K562 (cell line): Measurements from ENCODE around the gene RARRES2. TPM values are rescaled to one million over a fixed set of nuclear protein-coding genes. Genes with fewer than 3 reads are reported as not detected.
A peak's percentile ranks its signal among the peaks of the same experiment; 100 is the strongest.

ENCODE experiments used
- C11orf30 ChIP-seq: fragments of 450-650 bp; IDR thresholded peaks from 2 replicates; pipeline ENCODE4 v1.6.1; 2016; ENCODE audit warnings: low read depth, mild to moderate bottlenecking
- DDX20 ChIP-seq: fragments of 450-650 bp; IDR thresholded peaks from 2 replicates; pipeline ENCODE4 v1.6.1; 2016; ENCODE audit warnings: missing genetic modification characterization, low read depth, mild to moderate bottlenecking, missing compliant biosample characterization, moderate library complexity
- GTF2A2 ChIP-seq: IDR thresholded peaks from 2 replicates; pipeline ENCODE4 v1.6.1; 2016; ENCODE audit warnings: mild to moderate bottlenecking, missing genetic modification characterization, missing compliant biosample characterization
- HDAC1 ChIP-seq, 2 experiments: fragments of 450-650 bp; IDR thresholded peaks; 2 replicates each; pipeline ENCODE4 v1.6.1; 2016 to 2017; ENCODE audit warnings: inconsistent platforms in 1 of 2, mild to moderate bottlenecking in 1 of 2, moderate library complexity in 1 of 2
- HDGF ChIP-seq: fragments of 450-650 bp; IDR thresholded peaks from 2 replicates; pipeline ENCODE4 v1.6.1; 2016
- HNRNPLL ChIP-seq: fragments of 200-400 bp; formaldehyde crosslinking; IDR thresholded peaks from 2 replicates; pipeline ENCODE4 v1.6.1; 2017; ENCODE audit warnings: low read length, low read depth, mild to moderate bottlenecking; ENCODE audit not compliant: poor library complexity, severe bottlenecking
- ILK ChIP-seq: fragments of 450-650 bp; IDR thresholded peaks from 2 replicates; pipeline ENCODE4 v1.6.1; 2016; ENCODE audit warnings: missing genetic modification characterization, low read depth, mild to moderate bottlenecking, missing compliant biosample characterization, moderate library complexity, borderline replicate concordance
- KHSRP ChIP-seq: fragments of 450-650 bp; IDR thresholded peaks from 2 replicates; pipeline ENCODE4 v1.6.1; 2017
- LEF1 ChIP-seq: fragments of 450-650 bp; IDR thresholded peaks from 2 replicates; pipeline ENCODE4 v1.6.1; 2016; ENCODE audit warnings: mild to moderate bottlenecking
- MEF2A ChIP-seq: IDR thresholded peaks from 2 replicates; pipeline ENCODE4 v1.6.1; 2011; ENCODE audit warnings: low read depth, mild to moderate bottlenecking, low read length, moderate library complexity; ENCODE audit not compliant: control insufficient read depth
- MYC ChIP-seq, 2 experiments: fragments of 250-450 bp in 1 of 2; sonication (Bioruptor Pico) in 1 of 2; IDR thresholded peaks; 2 replicates each; pipeline versions ENCODE4 v1.5.1 to v1.6.1; 2012 to 2021; ENCODE audit warnings: low read depth in 2 of 2, borderline replicate concordance in 1 of 2, improper control_type of control experiment in 1 of 2, low read length in 1 of 2, mild to moderate bottlenecking in 1 of 2, moderate library complexity in 1 of 2
- NEUROD1 ChIP-seq: fragments of 150-350 bp; IDR thresholded peaks from 2 replicates; pipeline ENCODE4 v1.6.1; 2014; ENCODE audit warnings: borderline replicate concordance, low read length, low read depth; ENCODE audit not compliant: partially characterized antibody
- PML ChIP-seq: IDR thresholded peaks from 2 replicates; pipeline ENCODE4 v1.6.1; 2012; ENCODE audit warnings: low read length, inconsistent platforms
- PURB ChIP-seq: sonication (generic); formaldehyde crosslinking; IDR thresholded peaks from 2 replicates; pipeline ENCODE4 v1.9.0; 2021; ENCODE audit warnings: low read depth, mild to moderate bottlenecking, missing genetic modification reagents
- U2AF1 ChIP-seq: fragments of 200-400 bp; formaldehyde crosslinking; optimal IDR thresholded peaks from 2 replicates; pipeline ENCODE3; 2017; ENCODE audit warnings: mild to moderate bottlenecking, low read depth, low read length, moderate library complexity
- ZNF551 ChIP-seq: fragments of 250-450 bp; sonication (Bioruptor Pico); IDR thresholded peaks from 2 replicates; pipeline ENCODE4 v1.5.0; 2021; ENCODE audit warnings: mild to moderate bottlenecking, moderate library complexity
- ZNF785 ChIP-seq: fragments of 250-450 bp; sonication (Bioruptor Pico); IDR thresholded peaks from 2 replicates; pipeline ENCODE4 v1.4.0; 2020; ENCODE audit warnings: mild to moderate bottlenecking
- polyA plus RNA-seq, 8 experiments: library from polyadenylated mRNA; depleted of rRNA in 4 of 8; stranded (reverse) in 5 of 8; unstranded in 3 of 8; fragments of >200 nt; fragmentation: Nextera tagmentation in 2 of 8; fragmentation: Illumina TruSeq in 1 of 8; extraction: Ambion mirVana in 2 of 8; extraction: Trizol in 1 of 8; gene quantifications; 2 replicates each; pipeline versions ENCODE4 v1.2.1 to v1.2.3, GENCODE V29; 2011 to 2014; ENCODE audit warnings: inconsistent platforms in 1 of 8, missing spikeins in 1 of 8
- total RNA-seq, 7 experiments: library from RNA; depleted of rRNA in 6 of 7; stranded (reverse); fragments of >200 nt in 6 of 7; fragmentation: Illumina TruSeq in 2 of 7; extraction: Trizol in 2 of 7; gene quantifications; 2 replicates each; pipeline versions ENCODE4 v1.2.1 to v1.2.3, GENCODE V29; 2011 to 2021; ENCODE audit warnings: low replicate concordance in 1 of 7
- TF ChIP-seq, protein P1 (sequence below): sonication (generic); formaldehyde crosslinking; IDR thresholded peaks from 2 replicates; pipeline ENCODE4 v1.8.0; 2023; ENCODE audit warnings: mild to moderate bottlenecking, missing genetic modification reagents
- TF ChIP-seq, protein P2 (sequence below): fragments of 450-650 bp; formaldehyde crosslinking; IDR thresholded peaks from 2 replicates; pipeline ENCODE4 v1.4.0; 2020; ENCODE audit warnings: mild to moderate bottlenecking, moderate library complexity
- TF ChIP-seq, protein P3 (sequence below): fragments of 250-450 bp; sonication (Bioruptor Pico); IDR thresholded peaks from 2 replicates; pipeline ENCODE4 v1.8.0; 2021; ENCODE audit warnings: mild to moderate bottlenecking, moderate library complexity
- TF ChIP-seq, protein P4 (sequence below), 2 experiments: fragments of 450-650 bp in 1 of 2; sonication (generic) in 1 of 2; formaldehyde crosslinking in 1 of 2; IDR thresholded peaks in 1 of 2; conservative IDR thresholded peaks in 1 of 2; 2 replicates each; pipeline versions ENCODE4 v1.6.1 to v1.8.1; 2016 to 2023; ENCODE audit warnings: mild to moderate bottlenecking in 2 of 2, moderate library complexity in 2 of 2, inconsistent platforms in 1 of 2, missing genetic modification reagents in 1 of 2

The RARRES2 gene
- total and polyA plus RNA-seq, 9 of the 15 experiments (the other 6 are each of a cell fraction or from before 2014, with no cell fraction given): 0.11 to 1.7 (median 0.23) TPM; not detected in 6

DNA sequence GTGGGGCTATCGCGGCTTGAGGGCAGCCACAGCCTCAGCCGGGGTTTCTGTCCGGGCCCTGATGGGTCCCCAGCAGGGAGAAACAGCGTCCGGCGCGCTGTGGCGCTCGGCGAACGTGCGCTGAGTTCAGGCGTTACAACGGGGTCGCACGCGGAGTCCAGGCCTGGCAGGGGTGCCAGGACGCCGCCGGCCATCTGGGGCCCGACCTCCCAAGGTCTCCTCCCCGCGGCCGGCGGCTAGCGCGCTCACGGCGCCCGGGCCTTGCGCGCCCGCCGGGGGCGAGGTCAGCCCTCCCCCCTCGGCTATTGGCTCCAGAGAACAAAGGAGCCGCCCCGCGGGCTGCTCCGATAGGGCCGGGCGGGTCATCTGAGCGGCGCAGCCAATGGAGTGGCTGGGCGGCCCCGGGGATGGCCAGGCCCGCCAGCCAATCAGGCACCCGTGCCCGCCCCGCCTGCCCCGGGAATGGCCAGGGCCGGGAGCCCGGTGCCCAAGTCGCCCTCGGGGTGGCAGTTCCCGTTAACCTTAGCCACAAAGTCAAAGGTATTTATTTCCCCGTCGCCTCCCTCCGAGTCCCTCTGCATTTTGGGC is 37.5 kb upstream of the RARRES2 start, which contains the start of gene ZNF775 (continued):
- TF ChIP-seq, protein P1, sequence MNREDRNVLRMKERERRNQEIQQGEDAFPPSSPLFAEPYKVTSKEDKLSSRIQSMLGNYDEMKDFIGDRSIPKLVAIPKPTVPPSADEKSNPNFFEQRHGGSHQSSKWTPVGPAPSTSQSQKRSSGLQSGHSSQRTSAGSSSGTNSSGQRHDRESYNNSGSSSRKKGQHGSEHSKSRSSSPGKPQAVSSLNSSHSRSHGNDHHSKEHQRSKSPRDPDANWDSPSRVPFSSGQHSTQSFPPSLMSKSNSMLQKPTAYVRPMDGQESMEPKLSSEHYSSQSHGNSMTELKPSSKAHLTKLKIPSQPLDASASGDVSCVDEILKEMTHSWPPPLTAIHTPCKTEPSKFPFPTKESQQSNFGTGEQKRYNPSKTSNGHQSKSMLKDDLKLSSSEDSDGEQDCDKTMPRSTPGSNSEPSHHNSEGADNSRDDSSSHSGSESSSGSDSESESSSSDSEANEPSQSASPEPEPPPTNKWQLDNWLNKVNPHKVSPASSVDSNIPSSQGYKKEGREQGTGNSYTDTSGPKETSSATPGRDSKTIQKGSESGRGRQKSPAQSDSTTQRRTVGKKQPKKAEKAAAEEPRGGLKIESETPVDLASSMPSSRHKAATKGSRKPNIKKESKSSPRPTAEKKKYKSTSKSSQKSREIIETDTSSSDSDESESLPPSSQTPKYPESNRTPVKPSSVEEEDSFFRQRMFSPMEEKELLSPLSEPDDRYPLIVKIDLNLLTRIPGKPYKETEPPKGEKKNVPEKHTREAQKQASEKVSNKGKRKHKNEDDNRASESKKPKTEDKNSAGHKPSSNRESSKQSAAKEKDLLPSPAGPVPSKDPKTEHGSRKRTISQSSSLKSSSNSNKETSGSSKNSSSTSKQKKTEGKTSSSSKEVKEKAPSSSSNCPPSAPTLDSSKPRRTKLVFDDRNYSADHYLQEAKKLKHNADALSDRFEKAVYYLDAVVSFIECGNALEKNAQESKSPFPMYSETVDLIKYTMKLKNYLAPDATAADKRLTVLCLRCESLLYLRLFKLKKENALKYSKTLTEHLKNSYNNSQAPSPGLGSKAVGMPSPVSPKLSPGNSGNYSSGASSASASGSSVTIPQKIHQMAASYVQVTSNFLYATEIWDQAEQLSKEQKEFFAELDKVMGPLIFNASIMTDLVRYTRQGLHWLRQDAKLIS (CRISPR knock-in tag): 0 out of 2 replicates have a peak, but pooled peaks have one; percentile 58
- TF ChIP-seq PML (peak; percentile 85), HDAC1 (IDR thresholded peaks at IDR 0.05) (peak in 1 of 2 experiments; percentile 59; a peak in 1 of 4 replicates), MEF2A (no peak), HNRNPLL (peak; percentile 92), HDGF (no peak), ZNF785 (CRISPR knock-in tag) (no peak), GTF2A2 (tag) (no peak), NEUROD1 (peak; percentile 98), MYC (IDR thresholded peaks at IDR 0.05; ENCODE audit: low read depth, low read length) (peak; percentile 81), MYC (CRISPR knock-in tag; IDR thresholded peaks at IDR 0.05; ENCODE audit: borderline replicate concordance, low read depth) (no peak), U2AF1 (peak; percentile 92), ILK (tag) (no peak), ZNF551 (no peak), LEF1 (no peak), KHSRP (no peak), DDX20 (tag) (no peak), C11orf30 (no peak), PURB (CRISPR knock-in tag) (no peak)
- TF ChIP-seq, protein P2, sequence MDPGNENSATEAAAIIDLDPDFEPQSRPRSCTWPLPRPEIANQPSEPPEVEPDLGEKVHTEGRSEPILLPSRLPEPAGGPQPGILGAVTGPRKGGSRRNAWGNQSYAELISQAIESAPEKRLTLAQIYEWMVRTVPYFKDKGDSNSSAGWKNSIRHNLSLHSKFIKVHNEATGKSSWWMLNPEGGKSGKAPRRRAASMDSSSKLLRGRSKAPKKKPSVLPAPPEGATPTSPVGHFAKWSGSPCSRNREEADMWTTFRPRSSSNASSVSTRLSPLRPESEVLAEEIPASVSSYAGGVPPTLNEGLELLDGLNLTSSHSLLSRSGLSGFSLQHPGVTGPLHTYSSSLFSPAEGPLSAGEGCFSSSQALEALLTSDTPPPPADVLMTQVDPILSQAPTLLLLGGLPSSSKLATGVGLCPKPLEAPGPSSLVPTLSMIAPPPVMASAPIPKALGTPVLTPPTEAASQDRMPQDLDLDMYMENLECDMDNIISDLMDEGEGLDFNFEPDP (CRISPR knock-in tag): no peak
- TF ChIP-seq, protein P3, sequence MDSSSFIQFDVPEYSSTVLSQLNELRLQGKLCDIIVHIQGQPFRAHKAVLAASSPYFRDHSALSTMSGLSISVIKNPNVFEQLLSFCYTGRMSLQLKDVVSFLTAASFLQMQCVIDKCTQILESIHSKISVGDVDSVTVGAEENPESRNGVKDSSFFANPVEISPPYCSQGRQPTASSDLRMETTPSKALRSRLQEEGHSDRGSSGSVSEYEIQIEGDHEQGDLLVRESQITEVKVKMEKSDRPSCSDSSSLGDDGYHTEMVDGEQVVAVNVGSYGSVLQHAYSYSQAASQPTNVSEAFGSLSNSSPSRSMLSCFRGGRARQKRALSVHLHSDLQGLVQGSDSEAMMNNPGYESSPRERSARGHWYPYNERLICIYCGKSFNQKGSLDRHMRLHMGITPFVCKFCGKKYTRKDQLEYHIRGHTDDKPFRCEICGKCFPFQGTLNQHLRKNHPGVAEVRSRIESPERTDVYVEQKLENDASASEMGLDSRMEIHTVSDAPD (CRISPR knock-in tag): no peak
- TF ChIP-seq, protein P4, sequence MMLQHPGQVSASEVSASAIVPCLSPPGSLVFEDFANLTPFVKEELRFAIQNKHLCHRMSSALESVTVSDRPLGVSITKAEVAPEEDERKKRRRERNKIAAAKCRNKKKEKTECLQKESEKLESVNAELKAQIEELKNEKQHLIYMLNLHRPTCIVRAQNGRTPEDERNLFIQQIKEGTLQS (IDR thresholded peaks at IDR 0.05): no peak
- TF ChIP-seq, protein P4 (CRISPR knock-in tag; conservative IDR thresholded peaks at IDR 0.05): no peak
